WTC11 (cell line): Measurements from ENCODE around the gene SPO11. TPM values are rescaled to one million over a fixed set of nuclear protein-coding genes. Genes with fewer than 3 reads are reported as not detected.

Experiments used
- ATAC-seq: fragments of 200-7000 bp; cut with Tn5 transposase; 2 replicates; pipeline ENCODE4 v1.10.0; 2021; ENCODE audit warnings: mild to moderate bottlenecking, moderate library complexity
- CTCF ChIA-PET: fragments of 300-600 bp; sonication (Branson Sonifier 250); formaldehyde crosslinking; loops from one replicate; lab custom pipeline; 2021; ENCODE audit warnings: antibody characterized with exemption; lab: Charles Lee
- POLR2A ChIA-PET: fragments of 350-600 bp; sonication (Branson Sonifier 250); formaldehyde crosslinking; loops from one replicate; lab custom pipeline; 2021; ENCODE audit warnings: antibody characterized with exemption; lab: Charles Lee
- DNase-seq: peaks from one replicate; pipeline ENCODE4 v3.0.0; 2021; ENCODE audit warnings: low spot score
- H3K27ac Mint-ChIP-seq: 2 replicates; pipeline ENCODE4 v1.8.0; 2021; ENCODE audit warnings: mixed read lengths
- H3K27me3 Mint-ChIP-seq: 2 replicates; pipeline ENCODE4 v1.8.0; 2021; ENCODE audit warnings: low read depth, mild to moderate bottlenecking, moderate library complexity, mixed read lengths
- H3K36me3 Mint-ChIP-seq: 2 replicates; pipeline ENCODE4 v1.8.0; 2021; ENCODE audit warnings: mixed read lengths
- H3K4me1 Mint-ChIP-seq: 2 replicates; pipeline ENCODE4 v1.8.0; 2022; ENCODE audit warnings: mixed read lengths
- H3K4me3 Mint-ChIP-seq: 2 replicates; pipeline ENCODE4 v1.8.0; 2021; ENCODE audit warnings: mild to moderate bottlenecking, moderate library complexity, mixed read lengths
- H3K9me3 Mint-ChIP-seq: 2 replicates; pipeline ENCODE4 v1.8.0; 2021; ENCODE audit warnings: mixed read lengths
- AFF4 ChIP-seq: sonication (generic); formaldehyde crosslinking; IDR thresholded peaks from 2 replicates; pipeline ENCODE4 v1.8.1; 2023; ENCODE audit warnings: mild to moderate bottlenecking, missing genetic modification reagents, borderline replicate concordance
- CREB1 ChIP-seq: sonication (generic); formaldehyde crosslinking; IDR thresholded peaks from 2 replicates; pipeline ENCODE4 v1.8.0; 2023; ENCODE audit warnings: mild to moderate bottlenecking, missing genetic modification reagents
- CREM ChIP-seq: sonication (generic); formaldehyde crosslinking; IDR thresholded peaks from 2 replicates; pipeline ENCODE4 v1.8.1; 2022; ENCODE audit warnings: mild to moderate bottlenecking, missing genetic modification reagents, moderate library complexity
- CTCF ChIP-seq: fragments of 200-600 bp; IDR thresholded peaks from 2 replicates; pipeline ENCODE4 v1.8.0; 2022; ENCODE audit warnings: antibody characterized with exemption
- EMX1 ChIP-seq: fragments of 250-450 bp; sonication (Bioruptor Pico); IDR thresholded peaks from 2 replicates; pipeline ENCODE4 v1.8.0; 2021; ENCODE audit warnings: mild to moderate bottlenecking
- ERG ChIP-seq: fragments of 250-450 bp; sonication (Bioruptor Pico); IDR thresholded peaks from 2 replicates; pipeline ENCODE4 v1.8.0; 2021; ENCODE audit warnings: mild to moderate bottlenecking
- RELA ChIP-seq: sonication (generic); formaldehyde crosslinking; IDR thresholded peaks from 2 replicates; pipeline ENCODE4 v1.8.1; 2022; ENCODE audit warnings: missing genetic modification reagents, mild to moderate bottlenecking, borderline replicate concordance
- SP1 ChIP-seq: sonication (generic); formaldehyde crosslinking; conservative IDR thresholded peaks from 2 replicates; pipeline ENCODE4 v1.8.1; 2022; ENCODE audit warnings: missing genetic modification reagents
- USF1 ChIP-seq: sonication (generic); formaldehyde crosslinking; IDR thresholded peaks from 2 replicates; pipeline ENCODE4 v1.8.0; 2022; ENCODE audit warnings: mild to moderate bottlenecking, missing genetic modification reagents
- ZBTB21 ChIP-seq: sonication (generic); formaldehyde crosslinking; IDR thresholded peaks from 2 replicates; pipeline ENCODE4 v1.8.1; 2023; ENCODE audit warnings: mild to moderate bottlenecking, missing genetic modification reagents, borderline replicate concordance
- ZNF317 ChIP-seq: sonication (generic); formaldehyde crosslinking; IDR thresholded peaks from 2 replicates; pipeline ENCODE4 v1.8.1; 2023; ENCODE audit warnings: low read depth, mild to moderate bottlenecking, moderate library complexity, missing genetic modification reagents, borderline replicate concordance
- total RNA-seq: library from RNA; stranded (reverse); gene quantifications from 3 replicates; pipeline ENCODE4 v1.2.3, GENCODE V29; 2021
- TF ChIP-seq, protein P1 (sequence below): sonication (generic); formaldehyde crosslinking; IDR thresholded peaks from 2 replicates; pipeline ENCODE4 v1.8.0; 2023; ENCODE audit warnings: missing genetic modification reagents
- TF ChIP-seq, protein P2 (sequence below): fragments of 250-450 bp; sonication (Bioruptor Pico); conservative IDR thresholded peaks from 2 replicates; pipeline ENCODE4 v1.9.0; 2021; ENCODE audit warnings: mild to moderate bottlenecking
- TF ChIP-seq, protein P3 (sequence below): sonication (generic); formaldehyde crosslinking; IDR thresholded peaks from 2 replicates; pipeline ENCODE4 v1.8.1; 2022; ENCODE audit warnings: mild to moderate bottlenecking, missing genetic modification reagents, moderate library complexity, borderline replicate concordance
- TF ChIP-seq, protein P4 (sequence below): sonication (generic); formaldehyde crosslinking; IDR thresholded peaks from 2 replicates; pipeline ENCODE4 v1.8.1; 2022; ENCODE audit warnings: mild to moderate bottlenecking, moderate library complexity, missing genetic modification reagents

Gene SPO11
- total RNA-seq, 1 experiment from 2014 or later, result not detected

- no peak for ATAC-seq
- no peaks in the 10 kb centered on the region for H3K36me3 Mint-ChIP-seq
- DNase-seq, result no peak
- H3K27ac Mint-ChIP-seq, result peak overlapping the region; percentile 33; the same call in 1 of the 2 replicates
- no peaks in the 10 kb centered on the region for H3K9me3 Mint-ChIP-seq
- ChIA-PET POLR2A (no interaction called here), CTCF (interaction anchor here (1.0 to 1.6 kb wide), 5 partner anchors 35 to 203 kb away, joined by 3 to 6 read pairs (median 4); partner anchors contain the start of gene SPO11)
- H3K4me1 Mint-ChIP-seq, result peaks cover 25% of the 10 kb centered on the region
- peaks cover 4% of the 10 kb centered on the region for H3K27me3 Mint-ChIP-seq
- no peak overlapping the region for H3K4me3 Mint-ChIP-seq
- TF ChIP-seq CTCF (no peak), RELA (CRISPR knock-in tag) (no peak)
- TF ChIP-seq, all 79 proteins: peak for 0
Measured at GRCh38 chr20:57294550-57294949, 35.1 kb upstream of the SPO11 start.

DNA sequence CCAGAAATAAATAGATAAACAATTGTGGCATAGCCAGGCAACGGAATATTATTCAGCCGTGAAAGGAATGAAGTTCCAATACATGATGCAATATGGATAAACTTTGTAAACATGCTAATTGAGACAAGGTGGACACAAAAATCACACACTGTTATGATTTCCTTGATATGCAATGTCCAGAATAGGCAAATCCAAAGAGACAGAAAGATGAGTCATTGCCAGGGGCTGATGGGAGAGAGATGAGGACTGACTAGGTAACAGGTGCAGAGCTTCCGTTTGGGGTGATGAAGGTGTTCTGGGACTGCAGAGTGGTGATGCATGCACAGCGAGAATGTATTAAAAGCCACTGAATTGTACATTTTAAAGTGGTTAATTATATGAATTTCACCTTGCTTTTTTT is 31.1 kb upstream of the SPO11 start:
- TF ChIP-seq ZNF317 (CRISPR knock-in tag), result no peak
- TF ChIP-seq CREM (CRISPR knock-in tag), result no peak
- TF ChIP-seq AFF4 (CRISPR knock-in tag), result no peak
- CTCF ChIA-PET, result no interaction called here
- Mint-ChIP-seq H3K36me3 (no peaks in the 10 kb centered on the region), H3K4me3 (no peak overlapping the region), H3K27me3 (peaks cover 4% of the 10 kb centered on the region; the same call in 1 of the 2 replicates), H3K4me1 (peaks cover 8% of the 10 kb centered on the region), H3K9me3 (no peaks in the 10 kb centered on the region), H3K27ac (no peak overlapping the region)
- DNase-seq (no peak), ATAC-seq (no peak)
- POLR2A ChIA-PET, result no interaction called here

DNA sequence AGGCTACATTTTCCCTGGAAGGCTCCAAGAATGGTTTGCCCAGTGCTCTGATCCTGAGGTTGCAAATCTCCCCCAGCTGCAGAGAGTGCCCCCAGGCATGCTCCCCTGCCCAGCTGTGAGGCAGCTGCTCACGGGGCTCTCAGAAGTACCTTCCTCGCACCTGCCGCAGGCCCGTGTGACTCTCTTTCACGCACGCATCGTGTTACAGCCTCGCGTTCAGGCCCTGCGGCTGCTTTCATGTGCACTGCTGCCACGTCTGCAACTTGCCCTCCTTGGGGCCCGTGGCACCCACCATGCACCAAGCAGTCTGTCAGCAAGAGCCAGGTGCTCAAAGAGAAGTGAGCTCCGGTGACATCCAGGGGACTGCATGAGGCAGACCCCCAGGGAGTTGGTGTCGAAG is 28.6 kb upstream of the SPO11 start:
- no peaks in the 10 kb centered on the region for H3K4me1 Mint-ChIP-seq
- no peaks in the 10 kb centered on the region for H3K36me3 Mint-ChIP-seq
- H3K27me3 Mint-ChIP-seq, result peaks cover 4% of the 10 kb centered on the region; the same call in 1 of the 2 replicates
- no peak overlapping the region for H3K4me3 Mint-ChIP-seq
- DNase-seq (no peak), ATAC-seq (no peak)
- no peak overlapping the region for H3K27ac Mint-ChIP-seq
- no peaks in the 10 kb centered on the region for H3K9me3 Mint-ChIP-seq
- POLR2A ChIA-PET, result no interaction called here
- CTCF ChIA-PET, result interaction anchor here (1.0 kb wide), 2 partner anchors 18 to 29 kb away, joined by 3 to 5 read pairs; partner anchors contain the start of gene SPO11
- no peak for TF ChIP-seq ERG (CRISPR knock-in tag)
- no peak for TF ChIP-seq USF1
- TF ChIP-seq SP1 (CRISPR knock-in tag), result no peak
- TF ChIP-seq, protein P1, sequence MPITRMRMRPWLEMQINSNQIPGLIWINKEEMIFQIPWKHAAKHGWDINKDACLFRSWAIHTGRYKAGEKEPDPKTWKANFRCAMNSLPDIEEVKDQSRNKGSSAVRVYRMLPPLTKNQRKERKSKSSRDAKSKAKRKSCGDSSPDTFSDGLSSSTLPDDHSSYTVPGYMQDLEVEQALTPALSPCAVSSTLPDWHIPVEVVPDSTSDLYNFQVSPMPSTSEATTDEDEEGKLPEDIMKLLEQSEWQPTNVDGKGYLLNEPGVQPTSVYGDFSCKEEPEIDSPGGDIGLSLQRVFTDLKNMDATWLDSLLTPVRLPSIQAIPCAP (CRISPR knock-in tag), result no peak
- TF ChIP-seq EMX1 (CRISPR knock-in tag), result no peak
- TF ChIP-seq, protein P2, sequence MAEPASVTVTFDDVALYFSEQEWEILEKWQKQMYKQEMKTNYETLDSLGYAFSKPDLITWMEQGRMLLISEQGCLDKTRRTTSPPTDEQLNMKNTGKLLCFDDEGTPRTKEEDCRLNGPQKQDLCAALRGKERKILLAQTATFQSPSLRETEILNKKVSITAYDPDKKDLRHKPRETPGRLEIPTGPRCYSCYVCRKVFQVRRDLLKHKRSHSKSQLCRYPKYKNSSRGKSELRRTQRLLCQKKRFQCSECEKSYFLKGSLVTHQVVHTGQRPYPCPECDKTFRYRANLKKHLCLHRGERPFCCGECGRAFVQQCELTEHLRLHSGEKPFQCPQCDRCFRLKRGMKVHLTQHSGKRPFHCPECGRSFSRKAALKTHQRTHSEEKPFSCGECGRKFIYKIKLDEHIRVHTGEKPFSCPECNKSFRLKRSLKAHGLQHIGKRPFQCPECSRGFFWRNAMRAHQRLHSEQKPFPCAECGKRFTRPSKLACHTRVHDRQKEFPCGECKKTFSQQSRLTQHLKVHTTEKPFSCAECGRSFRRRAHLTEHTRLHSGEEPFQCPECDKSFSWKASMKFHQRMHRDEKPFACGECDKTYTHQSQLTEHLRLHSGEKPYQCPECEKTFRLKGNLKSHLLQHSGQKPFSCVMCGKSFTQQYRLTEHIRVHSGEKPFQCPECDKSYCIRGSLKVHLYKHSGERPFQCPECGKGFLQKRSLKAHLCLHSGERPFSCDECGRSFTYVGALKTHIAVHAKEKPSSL (CRISPR knock-in tag), result no peak
- TF ChIP-seq, protein P3, sequence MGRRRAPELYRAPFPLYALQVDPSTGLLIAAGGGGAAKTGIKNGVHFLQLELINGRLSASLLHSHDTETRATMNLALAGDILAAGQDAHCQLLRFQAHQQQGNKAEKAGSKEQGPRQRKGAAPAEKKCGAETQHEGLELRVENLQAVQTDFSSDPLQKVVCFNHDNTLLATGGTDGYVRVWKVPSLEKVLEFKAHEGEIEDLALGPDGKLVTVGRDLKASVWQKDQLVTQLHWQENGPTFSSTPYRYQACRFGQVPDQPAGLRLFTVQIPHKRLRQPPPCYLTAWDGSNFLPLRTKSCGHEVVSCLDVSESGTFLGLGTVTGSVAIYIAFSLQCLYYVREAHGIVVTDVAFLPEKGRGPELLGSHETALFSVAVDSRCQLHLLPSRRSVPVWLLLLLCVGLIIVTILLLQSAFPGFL, result no peak
- no peak for TF ChIP-seq CREB1 (CRISPR knock-in tag)
- TF ChIP-seq ZBTB21, result no peak
- TF ChIP-seq, protein P4, sequence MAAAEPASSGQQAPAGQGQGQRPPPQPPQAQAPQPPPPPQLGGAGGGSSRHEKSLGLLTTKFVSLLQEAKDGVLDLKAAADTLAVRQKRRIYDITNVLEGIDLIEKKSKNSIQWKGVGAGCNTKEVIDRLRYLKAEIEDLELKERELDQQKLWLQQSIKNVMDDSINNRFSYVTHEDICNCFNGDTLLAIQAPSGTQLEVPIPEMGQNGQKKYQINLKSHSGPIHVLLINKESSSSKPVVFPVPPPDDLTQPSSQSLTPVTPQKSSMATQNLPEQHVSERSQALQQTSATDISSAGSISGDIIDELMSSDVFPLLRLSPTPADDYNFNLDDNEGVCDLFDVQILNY (CRISPR knock-in tag), result no peak
